GM18505 (cell line): ENCODE measurements around the gene UQCC3.
A peak's percentile ranks its signal among the peaks of the same experiment; 100 is the strongest.
"Not testable (repeated sequence)": the region's sequence is repeated elsewhere in the genome, so short reads cannot be mapped to it uniquely, and the experiment has no call there.

Experiments used
- ATAC-seq: cut with Tn5 transposase; IDR thresholded peaks from one replicate; pipeline ENCODE4 v1.9.1; 2021; ENCODE audit not compliant: unreplicated experiment
- POLR2A ChIP-seq: IDR thresholded peaks from 4 replicates; pipeline ENCODE4 v1.6.1; 2011; ENCODE audit warnings: borderline replicate concordance; ENCODE audit not compliant: insufficient read depth, insufficient read length; ENCODE audit errors: extremely low read depth

Gene UQCC3, protein sequence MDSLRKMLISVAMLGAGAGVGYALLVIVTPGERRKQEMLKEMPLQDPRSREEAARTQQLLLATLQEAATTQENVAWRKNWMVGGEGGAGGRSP

DNA sequence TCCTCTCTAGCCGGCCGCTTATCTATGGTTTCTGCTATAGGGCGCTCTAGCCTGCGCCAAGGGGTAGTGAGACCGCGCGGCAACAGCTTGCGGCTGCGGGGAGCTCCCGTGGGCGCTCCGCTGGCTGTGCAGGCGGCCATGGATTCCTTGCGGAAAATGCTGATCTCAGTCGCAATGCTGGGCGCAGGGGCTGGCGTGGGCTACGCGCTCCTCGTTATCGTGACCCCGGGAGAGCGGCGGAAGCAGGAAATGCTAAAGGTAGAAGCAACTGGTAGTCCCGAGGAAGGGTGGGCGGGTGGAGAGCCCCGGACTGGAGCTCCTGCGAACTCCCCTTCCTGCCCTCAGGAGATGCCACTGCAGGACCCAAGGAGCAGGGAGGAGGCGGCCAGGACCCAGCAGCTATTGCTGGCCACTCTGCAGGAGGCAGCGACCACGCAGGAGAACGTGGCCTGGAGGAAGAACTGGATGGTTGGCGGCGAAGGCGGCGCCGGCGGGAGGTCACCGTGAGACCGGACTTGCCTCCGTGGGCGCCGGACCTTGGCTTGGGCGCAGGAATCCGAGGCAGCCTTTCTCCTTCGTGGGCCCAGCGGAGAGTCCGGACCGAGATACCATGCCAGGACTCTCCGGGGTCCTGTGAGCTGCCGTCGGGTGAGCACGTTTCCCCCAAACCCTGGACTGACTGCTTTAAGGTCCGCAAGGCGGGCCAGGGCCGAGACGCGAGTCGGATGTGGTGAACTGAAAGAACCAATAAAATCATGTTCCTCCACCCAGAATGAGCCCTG is at the start of gene UQCC3, which contains the start of gene LBHD1:
UQCC3 (plus strand) TSS at position 66 of the 782 bp plus-strand sequence; CDS start at position 139, 73 bp downstream.
LBHD1 (minus strand) TSS at position 660 of the 782 bp plus-strand sequence. CDS start 2,236 bp downstream, outside the sequence.
- peak; percentile 84 for TF ChIP-seq POLR2A
- peak; percentile 53 for ATAC-seq

GRCh38 chr11:62622476-62623089 is 48.9 kb upstream of the UQCC3 start:
- no peak for TF ChIP-seq POLR2A
- no peak for ATAC-seq

DNA sequence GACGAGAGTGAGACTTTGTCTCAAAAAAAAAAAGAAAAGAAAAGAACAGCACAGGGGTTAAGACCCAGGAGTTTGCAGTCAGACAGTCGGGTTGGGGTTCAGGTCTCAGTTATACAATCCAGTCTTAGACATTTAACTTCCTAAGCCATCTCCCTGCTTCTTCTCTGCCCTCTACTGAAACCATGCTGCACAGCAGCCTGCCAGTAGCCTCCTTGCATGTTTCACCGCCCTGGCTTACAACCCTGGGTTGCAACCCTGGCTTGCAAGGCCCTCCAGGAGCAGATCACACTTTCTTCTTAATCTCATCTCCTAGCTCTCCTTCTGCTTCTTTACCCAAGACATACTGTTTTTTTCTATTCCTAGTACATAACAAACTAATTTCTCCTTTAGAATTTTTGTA is 43.8 kb upstream of the UQCC3 start:
- no peak for ATAC-seq
- no peak for TF ChIP-seq POLR2A

GRCh38 chr11:62632492-62632891 is 39.0 kb upstream of the UQCC3 start:
- TF ChIP-seq POLR2A: no peak
- ATAC-seq: no peak

- no peak for TF ChIP-seq POLR2A
- no peak for ATAC-seq
Measured at GRCh38 chr11:62644220-62644619, 27.3 kb upstream of the UQCC3 start.

GRCh38 chr11:62645671-62645945 is 25.9 kb upstream of the UQCC3 start:
- no peak for TF ChIP-seq POLR2A
- ATAC-seq: no peak

GRCh38 chr11:62645946-62646824 is 25.3 kb upstream of the UQCC3 start, which contains the start of gene GANAB:
GANAB (minus strand) TSS chr11:62646613; CDS start chr11:62646599, 14 bp downstream.
- peak; percentile 95 for TF ChIP-seq POLR2A
- peak; percentile 88 for ATAC-seq

GRCh38 chr11:62646825-62647608 is 24.5 kb upstream of the UQCC3 start:
- no peak for TF ChIP-seq POLR2A
- no peak for ATAC-seq

DNA sequence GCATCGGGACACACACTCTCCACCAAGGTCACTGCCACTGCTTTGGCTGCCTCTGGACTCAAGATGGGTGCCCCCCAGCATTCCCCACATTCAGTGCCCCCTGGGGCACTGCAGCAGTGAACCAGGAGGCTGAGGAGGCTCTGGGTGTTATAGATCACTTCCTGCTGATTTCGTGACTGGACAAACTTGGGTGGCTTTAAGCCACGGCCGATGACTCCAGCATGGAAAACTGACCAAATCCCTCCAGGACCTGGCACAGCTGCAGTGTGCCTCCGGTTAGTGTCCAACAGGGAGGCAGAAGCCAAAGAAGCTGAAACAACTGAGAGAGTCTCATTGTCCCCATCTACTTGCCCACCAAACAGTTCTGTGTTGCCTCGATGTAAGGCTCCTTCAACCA is 23.9 kb upstream of the UQCC3 start:
- no peak for TF ChIP-seq POLR2A
- no peak for ATAC-seq

- no peak for TF ChIP-seq POLR2A
- ATAC-seq: no peak
Measured at GRCh38 chr11:62648185-62648966, 23.1 kb upstream of the UQCC3 start.

GRCh38 chr11:62648967-62649364 is 22.5 kb upstream of the UQCC3 start:
- no peak for TF ChIP-seq POLR2A
- ATAC-seq: no peak

- no peak for ATAC-seq
- TF ChIP-seq POLR2A: no peak
Measured at GRCh38 chr11:62649486-62649885, 22.0 kb upstream of the UQCC3 start.

DNA sequence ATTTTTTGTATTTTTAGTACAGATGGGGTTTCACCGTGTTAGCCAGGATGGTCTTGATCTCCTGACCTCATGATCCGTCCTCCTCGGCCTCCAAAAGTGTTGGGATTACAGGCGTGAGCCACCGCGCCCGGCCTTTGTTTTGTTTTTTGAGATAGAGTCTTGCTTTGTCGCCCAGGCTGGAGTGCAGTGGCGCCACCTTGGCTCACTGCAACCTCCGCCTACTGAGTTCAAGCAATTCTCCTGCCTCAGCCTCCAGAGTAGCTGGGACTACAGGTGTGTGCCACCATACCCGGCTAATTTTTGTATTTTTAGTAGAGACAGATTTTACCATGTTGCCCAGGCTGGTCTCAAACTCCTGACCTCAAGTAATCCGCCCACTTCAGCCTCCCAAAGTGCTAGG is 21.2 kb upstream of the UQCC3 start:
- ATAC-seq: not testable (repeated sequence)
